Measurements from ENCODE around the gene C14orf132. TPM values are rescaled to one million over a fixed set of nuclear protein-coding genes. Genes with fewer than 3 reads are reported as not detected.

The C14orf132 gene
- polyA plus RNA-seq, 2 donors, result 4.2 to 5.9 TPM

- H3K9me3 ChIP-seq (ENCODE audit: control insufficient read depth in 2 of 2, insufficient read depth in 1 of 2, low read depth in 1 of 2, low read length in 1 of 2), result no peaks in the 10 kb centered on the region
- H3K36me3 ChIP-seq (ENCODE audit: control insufficient read depth in 2 of 2, insufficient read depth in 2 of 2, low read length in 1 of 2), result no peaks in the 10 kb centered on the region
- peaks cover 3 to 13% of the 10 kb centered on the region in 2 donors for H3K4me1 ChIP-seq (ENCODE audit: control insufficient read depth in 2 of 2, insufficient read depth in 2 of 2, low read length in 1 of 2)
- H3K27me3 ChIP-seq (ENCODE audit: control insufficient read depth in 1 of 2, insufficient read depth in 2 of 2, low read length in 2 of 2), result no peaks in the 10 kb centered on the region
- H3K27ac ChIP-seq (ENCODE audit: low read depth in 2 of 2, low read length in 1 of 2), result peak overlapping the region; percentile 37 to 75
- 25 to 30% methylated on average over 10 of the region's 10 CpGs for WGBS, 2 donors
- peak overlapping the region in 1 of 2 donors; percentile 58 for H3K4me3 ChIP-seq (ENCODE audit: low read depth in 1 of 2, low read length in 2 of 2)
Measured at GRCh38 chr14:96038558-96038919, 623 bp upstream of the C14orf132 start.

- Histone ChIP-seq H3K36me3 (ENCODE audit: control insufficient read depth in 2 of 2, insufficient read depth in 2 of 2, low read length in 1 of 2) (no peaks in the 10 kb centered on the region), H3K4me1 (ENCODE audit: control insufficient read depth in 2 of 2, insufficient read depth in 2 of 2, low read length in 1 of 2) (peaks cover 3 to 13% of the 10 kb centered on the region in 2 donors), H3K9me3 (ENCODE audit: control insufficient read depth in 2 of 2, insufficient read depth in 1 of 2, low read depth in 1 of 2, low read length in 1 of 2) (no peaks in the 10 kb centered on the region), H3K4me3 (ENCODE audit: low read depth in 1 of 2, low read length in 2 of 2) (peak overlapping the region; percentile 58 to 82), H3K27me3 (ENCODE audit: control insufficient read depth in 1 of 2, insufficient read depth in 2 of 2, low read length in 2 of 2) (no peaks in the 10 kb centered on the region), H3K27ac (ENCODE audit: low read depth in 2 of 2, low read length in 1 of 2) (peak overlapping the region; percentile 56 to 76)
- 1% methylated on average over 42 to 56 of the region's 56 CpGs for WGBS, 2 donors
Measured at GRCh38 chr14:96039633-96040311, 610 bp downstream of the C14orf132 start.

- Histone ChIP-seq H3K9me3 (ENCODE audit: control insufficient read depth in 2 of 2, insufficient read depth in 1 of 2, low read depth in 1 of 2, low read length in 1 of 2) (no peaks in the 10 kb centered on the region), H3K36me3 (ENCODE audit: control insufficient read depth in 2 of 2, insufficient read depth in 2 of 2, low read length in 1 of 2) (no peaks in the 10 kb centered on the region), H3K27me3 (ENCODE audit: control insufficient read depth in 1 of 2, insufficient read depth in 2 of 2, low read length in 2 of 2) (no peaks in the 10 kb centered on the region), H3K27ac (ENCODE audit: low read depth in 2 of 2, low read length in 1 of 2) (no peak overlapping the region), H3K4me3 (ENCODE audit: low read depth in 1 of 2, low read length in 2 of 2) (no peak overlapping the region), H3K4me1 (ENCODE audit: control insufficient read depth in 2 of 2, insufficient read depth in 2 of 2, low read length in 1 of 2) (peaks cover 3 to 13% of the 10 kb centered on the region in 2 donors)
- WGBS, 2 donors, result 46 to 47% methylated on average over 9 of the region's 9 CpGs
Measured at GRCh38 chr14:96040828-96041371, 1.7 kb downstream of the C14orf132 start.

GRCh38 chr14:96042248-96042930, 3.2 kb downstream of the C14orf132 start:
- no peak overlapping the region for H3K27ac ChIP-seq (ENCODE audit: low read depth in 2 of 2, low read length in 1 of 2)
- H3K4me3 ChIP-seq (ENCODE audit: low read depth in 1 of 2, low read length in 2 of 2), result no peak overlapping the region
- 48 to 59% methylated on average over 4 of the region's 4 CpGs for WGBS, 2 donors
- peaks cover 3 to 13% of the 10 kb centered on the region in 2 donors for H3K4me1 ChIP-seq (ENCODE audit: control insufficient read depth in 2 of 2, insufficient read depth in 2 of 2, low read length in 1 of 2)
- no peaks in the 10 kb centered on the region for H3K9me3 ChIP-seq (ENCODE audit: control insufficient read depth in 2 of 2, insufficient read depth in 1 of 2, low read depth in 1 of 2, low read length in 1 of 2)
- no peaks in the 10 kb centered on the region for H3K27me3 ChIP-seq (ENCODE audit: control insufficient read depth in 1 of 2, insufficient read depth in 2 of 2, low read length in 2 of 2)
- H3K36me3 ChIP-seq (ENCODE audit: control insufficient read depth in 2 of 2, insufficient read depth in 2 of 2, low read length in 1 of 2), result no peaks in the 10 kb centered on the region

GRCh38 chr14:96046630-96047029, 7.5 kb downstream of the C14orf132 start:
- Histone ChIP-seq H3K27me3 (ENCODE audit: control insufficient read depth in 1 of 2, insufficient read depth in 2 of 2, low read length in 2 of 2) (no peaks in the 10 kb centered on the region), H3K4me1 (ENCODE audit: control insufficient read depth in 2 of 2, insufficient read depth in 2 of 2, low read length in 1 of 2) (peaks cover 0 to 2% of the 10 kb centered on the region in 2 donors), H3K4me3 (ENCODE audit: low read depth in 1 of 2, low read length in 2 of 2) (no peak overlapping the region), H3K36me3 (ENCODE audit: control insufficient read depth in 2 of 2, insufficient read depth in 2 of 2, low read length in 1 of 2) (no peaks in the 10 kb centered on the region), H3K27ac (ENCODE audit: low read depth in 2 of 2, low read length in 1 of 2) (no peak overlapping the region), H3K9me3 (ENCODE audit: control insufficient read depth in 2 of 2, insufficient read depth in 1 of 2, low read depth in 1 of 2, low read length in 1 of 2) (no peaks in the 10 kb centered on the region)
- WGBS, 2 donors, result 95 to 97% methylated on average over 2 of the region's 2 CpGs

- Histone ChIP-seq H3K4me3 (ENCODE audit: low read depth in 1 of 2, low read length in 2 of 2) (no peak overlapping the region), H3K27me3 (ENCODE audit: control insufficient read depth in 1 of 2, insufficient read depth in 2 of 2, low read length in 2 of 2) (no peaks in the 10 kb centered on the region), H3K9me3 (ENCODE audit: control insufficient read depth in 2 of 2, insufficient read depth in 1 of 2, low read depth in 1 of 2, low read length in 1 of 2) (no peaks in the 10 kb centered on the region), H3K4me1 (ENCODE audit: control insufficient read depth in 2 of 2, insufficient read depth in 2 of 2, low read length in 1 of 2) (peaks cover 0 to 2% of the 10 kb centered on the region in 2 donors), H3K27ac (ENCODE audit: low read depth in 2 of 2, low read length in 1 of 2) (no peak overlapping the region), H3K36me3 (ENCODE audit: control insufficient read depth in 2 of 2, insufficient read depth in 2 of 2, low read length in 1 of 2) (no peaks in the 10 kb centered on the region)
Measured at GRCh38 chr14:96047101-96047500, 7.9 kb downstream of the C14orf132 start.

GRCh38 chr14:96049932-96050331, 10.8 kb downstream of the C14orf132 start:
- no peaks in the 10 kb centered on the region for H3K27me3 ChIP-seq (ENCODE audit: control insufficient read depth in 1 of 2, insufficient read depth in 2 of 2, low read length in 2 of 2)
- H3K4me3 ChIP-seq (ENCODE audit: low read depth in 1 of 2, low read length in 2 of 2), result no peak overlapping the region
- peaks cover 3 to 5% of the 10 kb centered on the region in 2 donors for H3K4me1 ChIP-seq (ENCODE audit: control insufficient read depth in 2 of 2, insufficient read depth in 2 of 2, low read length in 1 of 2)
- no peaks in the 10 kb centered on the region for H3K9me3 ChIP-seq (ENCODE audit: control insufficient read depth in 2 of 2, insufficient read depth in 1 of 2, low read depth in 1 of 2, low read length in 1 of 2)
- no peak overlapping the region for H3K27ac ChIP-seq (ENCODE audit: low read depth in 2 of 2, low read length in 1 of 2)
- H3K36me3 ChIP-seq (ENCODE audit: control insufficient read depth in 2 of 2, insufficient read depth in 2 of 2, low read length in 1 of 2), result no peaks in the 10 kb centered on the region

- Histone ChIP-seq H3K4me1 (ENCODE audit: control insufficient read depth in 2 of 2, insufficient read depth in 2 of 2, low read length in 1 of 2) (peaks cover 3 to 5% of the 10 kb centered on the region in 2 donors), H3K27ac (ENCODE audit: low read depth in 2 of 2, low read length in 1 of 2) (no peak overlapping the region), H3K27me3 (ENCODE audit: control insufficient read depth in 1 of 2, insufficient read depth in 2 of 2, low read length in 2 of 2) (no peaks in the 10 kb centered on the region), H3K4me3 (ENCODE audit: low read depth in 1 of 2, low read length in 2 of 2) (no peak overlapping the region), H3K9me3 (ENCODE audit: control insufficient read depth in 2 of 2, insufficient read depth in 1 of 2, low read depth in 1 of 2, low read length in 1 of 2) (no peaks in the 10 kb centered on the region), H3K36me3 (ENCODE audit: control insufficient read depth in 2 of 2, insufficient read depth in 2 of 2, low read length in 1 of 2) (no peaks in the 10 kb centered on the region)
- WGBS, 2 donors, result 82 to 86% methylated on average over 4 of the region's 4 CpGs
Measured at GRCh38 chr14:96050482-96050881, 11.3 kb downstream of the C14orf132 start.

GRCh38 chr14:96051231-96051630, 12.1 kb downstream of the C14orf132 start:
- Histone ChIP-seq H3K27ac (ENCODE audit: low read depth in 2 of 2, low read length in 1 of 2) (no peak overlapping the region), H3K9me3 (ENCODE audit: control insufficient read depth in 2 of 2, insufficient read depth in 1 of 2, low read depth in 1 of 2, low read length in 1 of 2) (no peaks in the 10 kb centered on the region), H3K4me1 (ENCODE audit: control insufficient read depth in 2 of 2, insufficient read depth in 2 of 2, low read length in 1 of 2) (peaks cover 3 to 5% of the 10 kb centered on the region in 2 donors), H3K4me3 (ENCODE audit: low read depth in 1 of 2, low read length in 2 of 2) (no peak overlapping the region), H3K27me3 (ENCODE audit: control insufficient read depth in 1 of 2, insufficient read depth in 2 of 2, low read length in 2 of 2) (no peaks in the 10 kb centered on the region), H3K36me3 (ENCODE audit: control insufficient read depth in 2 of 2, insufficient read depth in 2 of 2, low read length in 1 of 2) (no peaks in the 10 kb centered on the region)
- 70 to 82% methylated on average over 3 of the region's 3 CpGs for WGBS, 2 donors
